IPS DF 4.7 (cell line): ENCODE measurements around the gene CEP170B.

Source experiments
- DNase-seq: peaks from one replicate; pipeline ENCODE4 v3.0.0-alpha.2; 2013; ENCODE audit warnings: low spot score; ENCODE audit errors: extremely low read depth

CEP170B gene

DNA sequence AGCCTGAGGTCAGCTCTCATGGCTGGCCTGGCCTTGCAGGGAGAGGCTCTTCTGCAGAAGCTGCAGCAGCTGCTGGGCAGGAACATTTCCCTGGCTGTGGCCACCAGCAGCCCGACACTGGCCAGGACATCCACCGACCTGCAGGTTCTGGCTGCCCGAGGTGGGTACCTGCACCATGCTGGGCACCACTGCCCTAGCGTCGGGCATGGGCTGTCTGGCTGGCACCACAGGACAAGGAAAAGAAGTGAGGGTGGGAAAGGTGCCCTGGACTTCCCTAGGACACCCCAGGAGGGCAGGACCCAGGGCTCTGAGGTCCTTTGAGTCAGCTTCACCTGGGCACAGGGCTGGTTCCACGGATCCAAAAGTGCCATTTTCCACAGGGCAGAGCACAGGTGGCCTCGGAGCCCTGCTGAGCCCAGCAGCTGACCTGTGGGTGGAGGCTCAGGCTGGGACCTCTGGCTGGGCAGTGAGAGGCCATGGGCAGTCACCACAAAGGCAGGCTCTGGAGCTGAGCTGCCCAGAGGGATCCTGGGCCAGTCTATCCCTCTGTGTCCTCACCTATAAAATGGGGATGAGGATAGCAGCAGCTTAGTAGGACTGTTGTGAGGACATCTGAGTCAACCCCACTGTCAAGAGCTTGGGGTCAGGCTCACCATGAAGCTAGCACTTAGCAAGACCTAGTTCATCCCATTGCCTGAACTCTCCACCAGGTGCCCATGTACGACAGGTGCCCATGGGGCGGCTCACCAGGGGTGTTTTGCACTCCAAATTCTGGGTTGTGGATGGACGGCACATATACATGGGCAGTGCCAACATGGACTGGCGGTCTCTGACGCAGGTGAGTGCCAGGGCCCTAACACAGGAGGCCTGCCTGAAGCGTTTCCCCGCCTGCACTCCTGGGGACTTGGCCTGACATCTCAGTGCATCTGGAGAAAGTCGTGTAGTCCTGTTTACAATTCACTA is 64.5 kb downstream of the CEP170B start:
- no peak for DNase-seq

DNA sequence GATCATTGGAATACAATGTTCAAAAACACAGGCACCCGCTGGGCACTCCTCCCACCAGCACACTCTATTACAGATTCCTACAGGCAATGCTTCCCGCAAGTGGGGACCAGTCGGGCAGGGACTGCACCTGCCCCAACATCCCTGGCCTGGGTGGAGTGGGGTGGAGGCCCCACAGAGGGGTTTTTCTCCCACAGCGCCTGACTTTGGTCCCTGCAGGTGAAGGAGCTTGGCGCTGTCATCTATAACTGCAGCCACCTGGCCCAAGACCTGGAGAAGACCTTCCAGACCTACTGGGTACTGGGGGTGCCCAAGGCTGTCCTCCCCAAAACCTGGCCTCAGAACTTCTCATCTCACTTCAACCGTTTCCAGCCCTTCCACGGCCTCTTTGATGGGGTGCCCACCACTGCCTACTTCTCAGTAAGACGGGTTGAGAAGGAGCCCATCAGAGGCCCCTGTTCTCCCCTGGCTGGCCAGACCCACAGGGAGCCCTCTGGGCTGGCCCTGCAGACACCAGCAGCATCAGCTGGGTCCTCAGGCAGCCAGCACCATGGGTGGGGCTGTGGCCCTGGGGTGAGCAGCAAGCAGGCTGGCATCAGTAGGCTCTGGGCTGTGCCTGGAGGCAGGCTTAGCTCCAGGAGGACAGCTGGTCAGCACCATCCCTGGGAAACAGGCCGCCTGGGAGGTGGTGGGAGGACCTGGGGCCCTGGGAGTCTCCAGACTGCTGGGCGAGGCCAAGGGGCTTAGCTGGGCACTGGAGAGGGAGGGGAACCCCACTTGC is 65.6 kb downstream of the CEP170B start:
- DNase-seq: no peak

DNA sequence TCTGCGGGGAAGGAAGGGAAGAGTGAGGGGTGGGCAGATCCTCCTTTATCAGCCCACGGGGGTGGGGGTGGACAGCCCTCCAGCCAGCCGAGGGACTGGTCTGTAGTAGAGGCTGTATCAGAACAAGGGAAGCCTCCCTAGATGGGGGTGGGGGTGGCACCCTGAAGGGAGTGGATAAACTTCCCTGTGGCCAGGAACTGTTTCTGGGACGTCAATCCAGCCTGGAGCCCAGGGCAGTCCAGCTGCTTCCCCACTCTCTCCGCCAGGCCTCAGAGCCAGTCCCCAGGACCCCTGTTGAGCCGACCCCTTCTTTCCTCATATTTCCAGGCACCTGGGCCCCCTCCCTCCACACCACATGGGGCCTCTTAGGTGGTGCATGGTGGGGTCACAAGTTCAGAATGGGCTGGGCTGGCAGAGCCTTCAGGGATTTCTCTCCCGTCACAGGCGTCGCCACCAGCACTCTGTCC is 66.3 kb downstream of the CEP170B start:
- DNase-seq: no peak

DNA sequence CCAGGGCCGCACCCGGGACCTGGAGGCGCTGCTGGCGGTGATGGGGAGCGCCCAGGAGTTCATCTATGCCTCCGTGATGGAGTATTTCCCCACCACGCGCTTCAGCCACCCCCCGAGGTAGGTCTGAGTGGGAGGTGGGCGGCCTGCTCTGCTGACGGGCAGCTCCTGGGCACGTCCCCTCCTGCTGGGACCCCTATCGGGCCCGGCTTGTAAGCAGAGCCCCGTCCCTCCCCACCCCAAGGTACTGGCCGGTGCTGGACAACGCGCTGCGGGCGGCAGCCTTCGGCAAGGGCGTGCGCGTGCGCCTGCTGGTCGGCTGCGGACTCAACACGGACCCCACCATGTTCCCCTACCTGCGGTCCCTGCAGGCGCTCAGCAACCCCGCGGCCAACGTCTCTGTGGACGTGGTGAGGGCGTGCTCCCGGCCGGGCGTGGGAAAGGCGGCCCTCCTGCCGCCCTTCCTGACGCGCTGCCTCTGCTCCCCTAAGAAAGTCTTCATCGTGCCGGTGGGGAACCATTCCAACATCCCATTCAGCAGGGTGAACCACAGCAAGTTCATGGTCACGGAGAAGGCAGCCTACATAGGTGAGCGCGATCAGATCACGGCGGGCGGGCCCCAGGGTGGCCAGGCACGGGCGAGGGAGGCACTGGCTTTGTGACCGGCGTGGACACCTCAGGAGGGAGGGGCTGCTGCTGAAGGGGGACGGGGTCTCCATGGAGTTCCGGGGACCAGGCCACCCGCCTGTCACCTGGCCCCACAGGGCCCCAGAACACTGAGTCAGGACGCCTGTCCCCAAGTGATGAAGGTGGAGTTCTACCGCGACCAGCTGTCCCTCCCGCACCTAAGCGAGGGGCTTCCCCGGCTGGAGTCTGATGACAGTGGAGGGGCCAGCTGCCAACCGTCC is 67.0 kb downstream of the CEP170B start:
- DNase-seq: no peak

DNA sequence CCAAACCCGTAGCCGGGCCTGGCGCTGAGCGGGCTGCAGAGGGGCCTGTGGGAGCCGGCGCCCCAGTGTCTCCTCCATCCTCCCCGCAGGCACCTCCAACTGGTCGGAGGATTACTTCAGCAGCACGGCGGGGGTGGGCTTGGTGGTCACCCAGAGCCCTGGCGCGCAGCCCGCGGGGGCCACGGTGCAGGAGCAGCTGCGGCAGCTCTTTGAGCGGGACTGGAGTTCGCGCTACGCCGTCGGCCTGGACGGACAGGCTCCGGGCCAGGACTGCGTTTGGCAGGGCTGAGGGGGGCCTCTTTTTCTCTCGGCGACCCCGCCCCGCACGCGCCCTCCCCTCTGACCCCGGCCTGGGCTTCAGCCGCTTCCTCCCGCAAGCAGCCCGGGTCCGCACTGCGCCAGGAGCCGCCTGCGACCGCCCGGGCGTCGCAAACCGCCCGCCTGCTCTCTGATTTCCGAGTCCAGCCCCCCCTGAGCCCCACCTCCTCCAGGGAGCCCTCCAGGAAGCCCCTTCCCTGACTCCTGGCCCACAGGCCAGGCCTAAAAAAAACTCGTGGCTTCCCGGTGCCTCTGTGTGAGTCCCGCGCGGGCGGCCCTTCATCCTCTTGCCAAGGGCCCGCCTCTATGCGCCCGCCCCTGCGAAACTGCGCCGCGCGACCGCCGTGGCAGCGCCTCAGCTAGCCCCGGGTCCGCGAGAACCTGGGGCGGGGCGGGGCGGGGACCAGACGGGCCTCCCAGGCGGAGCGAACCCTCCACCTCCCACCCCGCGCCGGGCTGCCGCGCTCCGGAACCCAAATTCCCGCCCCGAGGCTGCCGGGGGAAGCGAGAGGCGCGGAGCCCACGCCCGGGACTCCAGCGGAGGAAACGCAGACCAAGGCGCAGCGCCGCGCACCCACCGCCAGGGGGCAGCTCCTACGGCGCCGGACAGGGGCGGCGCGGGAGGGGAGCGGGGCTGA is 67.9 kb downstream of the CEP170B start:
- DNase-seq: peak; percentile 36

DNA sequence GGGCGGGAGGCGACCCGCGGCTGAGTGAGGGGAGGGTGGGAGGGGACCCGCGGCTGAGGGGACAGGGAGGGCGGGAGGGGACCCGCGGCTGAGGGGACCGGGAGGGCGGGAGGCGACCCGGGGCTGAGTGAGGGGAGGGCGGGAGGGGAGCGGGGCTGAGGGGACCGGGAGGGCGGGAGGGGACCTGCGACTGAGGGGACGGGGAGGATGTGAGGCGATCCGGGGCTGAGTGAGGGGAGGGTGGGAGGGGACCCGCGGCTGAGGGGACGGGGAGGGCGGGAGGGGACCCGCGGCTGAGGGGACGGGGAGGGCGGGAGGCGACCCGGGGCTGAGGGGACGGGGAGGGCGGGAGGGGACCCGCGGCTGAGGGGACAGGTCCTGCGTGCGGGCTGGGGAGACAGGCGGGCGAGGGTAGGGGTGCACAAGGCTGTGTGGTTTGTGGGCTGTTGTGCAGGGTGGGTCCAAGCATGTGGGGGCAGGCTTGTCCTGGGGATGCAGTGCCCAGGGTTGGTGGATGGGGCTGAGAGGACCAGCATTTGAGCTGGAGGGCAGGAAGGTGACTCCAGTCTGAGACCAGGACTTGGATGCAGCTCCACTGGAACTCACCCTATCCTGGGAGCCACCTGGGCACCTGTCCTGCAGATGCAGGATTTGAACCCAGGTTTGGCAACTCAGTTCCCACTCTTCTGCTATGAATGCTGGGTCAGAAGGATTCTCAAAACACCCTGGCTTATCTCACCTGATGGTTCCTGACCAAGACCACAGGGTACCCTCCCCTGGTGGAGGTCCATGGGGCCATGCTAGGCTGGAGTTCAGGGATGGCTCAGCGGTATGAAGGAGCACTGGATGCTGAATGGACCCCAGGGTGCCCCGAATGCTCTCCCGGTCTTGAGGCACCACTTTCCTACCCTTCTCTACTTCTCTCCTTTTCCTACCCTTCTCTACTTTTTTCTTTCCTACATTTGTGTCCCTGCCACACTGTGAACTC is 69.0 kb downstream of the CEP170B start:
- DNase-seq: no peak

DNA sequence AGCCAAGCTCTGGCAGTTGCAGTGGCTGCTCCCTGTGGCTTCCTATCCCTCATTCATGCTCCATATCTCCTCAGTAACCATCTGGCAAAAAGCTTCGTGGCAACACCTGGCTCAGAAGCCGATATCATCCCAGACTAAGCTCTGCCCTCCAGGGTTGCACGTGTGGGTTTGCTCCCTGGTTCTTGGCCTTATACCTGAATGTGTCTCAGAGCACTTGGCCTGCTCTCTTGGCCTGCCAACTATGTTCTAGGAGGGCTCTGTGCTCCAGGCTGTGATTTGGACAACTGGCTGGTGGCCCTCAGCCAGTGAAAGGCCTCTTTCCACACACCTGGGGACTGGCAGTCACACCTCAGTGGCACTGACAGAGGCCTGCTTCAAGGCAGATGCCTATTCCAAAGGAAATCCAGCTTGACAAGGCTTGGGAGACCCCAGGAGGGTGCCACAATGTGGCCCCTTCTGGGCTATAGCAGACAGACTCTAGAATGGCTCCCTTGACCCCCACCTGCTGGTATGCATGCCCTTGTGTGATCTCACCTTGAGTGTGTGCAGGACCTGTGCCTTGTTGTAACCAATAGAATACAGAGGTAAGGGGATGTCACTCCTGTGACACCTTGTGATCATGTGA is 70.1 kb downstream of the CEP170B start:
- no peak for DNase-seq

DNA sequence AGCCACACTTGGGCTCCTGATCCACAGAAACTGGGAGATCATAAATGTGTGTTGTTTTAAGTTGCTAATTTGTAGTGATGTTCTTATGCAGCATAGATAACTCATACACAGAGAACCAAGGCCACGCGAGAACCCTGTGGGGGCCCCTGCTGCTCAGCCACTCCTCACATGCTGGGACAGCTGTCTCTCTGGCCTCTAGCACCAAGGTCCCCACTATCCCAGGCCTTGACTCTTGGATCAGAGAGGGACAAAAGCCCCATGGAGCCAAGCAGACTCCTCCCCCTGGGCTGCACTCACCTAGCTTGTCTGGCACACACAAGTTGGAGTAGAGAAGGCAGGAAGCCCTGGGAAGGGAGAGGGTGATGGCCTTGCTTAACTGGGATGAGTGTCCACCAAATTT is 70.9 kb downstream of the CEP170B start:
- DNase-seq: no peak

DNA sequence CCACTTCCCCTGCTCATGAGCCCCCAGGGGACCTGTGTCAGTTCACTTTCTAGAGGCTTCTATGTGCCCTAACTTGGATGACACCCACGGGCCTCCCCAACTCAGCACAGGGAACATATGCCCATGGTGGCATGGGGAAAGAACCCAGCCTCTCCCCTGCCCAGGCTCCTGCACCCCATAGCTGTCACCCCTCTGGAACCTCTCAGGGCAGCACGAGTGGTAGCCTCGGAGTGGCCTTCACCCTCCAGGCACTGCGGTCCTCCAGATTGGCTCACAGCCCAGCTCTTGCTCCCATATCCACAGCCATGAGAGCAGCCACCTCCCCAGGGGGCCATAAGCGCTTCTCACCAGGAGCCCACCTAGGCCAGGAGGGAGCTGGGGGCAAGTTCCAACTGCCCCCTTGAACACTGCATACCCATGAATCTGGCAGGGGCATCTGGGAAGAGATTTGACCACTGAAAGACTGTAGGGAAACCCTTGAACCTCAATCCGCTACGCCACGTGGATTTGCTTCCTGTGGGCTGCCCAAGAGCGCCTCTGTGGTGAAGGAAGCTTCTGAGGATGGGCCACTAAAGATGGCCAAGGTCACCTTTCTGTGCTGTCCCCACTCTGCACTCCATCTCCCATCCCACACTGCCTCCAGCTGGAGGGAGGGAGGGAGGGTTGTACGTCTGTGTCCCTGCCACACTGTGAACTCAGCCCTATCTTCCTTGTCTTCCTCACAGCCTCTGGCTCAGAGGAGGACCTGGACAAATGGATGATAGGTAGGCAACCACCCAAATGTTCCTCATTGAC is 71.5 kb downstream of the CEP170B start:
- no peak for DNase-seq

DNA sequence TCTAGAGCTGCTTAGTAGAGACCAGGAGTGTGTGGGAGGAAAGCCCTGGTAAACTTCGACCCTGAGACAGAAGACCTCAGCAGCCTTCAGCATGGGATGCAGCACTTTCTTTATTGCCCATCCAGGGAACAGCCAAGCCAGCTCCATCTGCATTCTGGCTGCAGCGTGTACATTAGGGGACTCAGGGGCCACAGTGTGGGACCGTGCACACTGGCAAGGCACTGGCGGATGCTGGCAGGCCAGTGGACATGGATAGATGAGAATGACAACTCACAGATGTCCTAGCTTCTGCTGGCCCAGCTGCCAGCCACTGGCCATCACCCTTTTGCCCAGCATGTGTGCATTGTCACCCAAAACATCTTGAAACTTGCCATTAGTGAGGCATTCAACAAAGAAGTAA is 72.1 kb downstream of the CEP170B start:
- DNase-seq: no peak

DNA sequence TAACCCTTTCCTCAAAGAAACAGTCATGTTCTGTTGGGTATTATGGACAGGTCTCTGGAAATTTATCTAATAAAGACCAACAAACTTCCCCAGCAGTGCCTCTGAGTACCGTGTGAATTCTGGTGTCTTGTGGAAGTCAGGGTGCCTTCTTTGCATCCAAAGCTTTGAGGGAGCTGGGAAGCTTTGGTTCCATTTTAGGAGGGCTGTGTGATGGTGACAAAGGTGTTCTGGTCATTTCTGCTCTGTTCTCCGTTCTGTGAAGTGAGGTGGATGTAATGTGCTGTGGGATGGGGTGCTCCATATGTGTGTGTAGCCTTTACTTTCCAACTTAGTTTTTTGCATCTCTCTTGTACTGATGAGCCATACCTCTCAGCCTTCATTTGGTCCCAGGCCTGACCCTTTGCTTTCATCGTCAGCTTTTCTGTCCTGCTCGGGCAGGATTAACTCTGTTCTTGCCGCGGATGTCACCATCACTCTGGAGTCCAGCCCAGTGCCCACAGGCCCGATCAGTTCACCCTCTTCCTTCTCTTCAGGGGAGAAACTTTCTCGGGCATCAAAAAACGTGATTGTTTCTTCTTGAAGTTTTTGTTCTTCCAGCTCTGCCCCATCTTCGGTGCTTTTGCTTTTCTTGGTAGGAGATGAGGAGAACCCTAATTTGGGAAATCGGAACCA is 72.8 kb downstream of the CEP170B start:
- no peak for DNase-seq

DNA sequence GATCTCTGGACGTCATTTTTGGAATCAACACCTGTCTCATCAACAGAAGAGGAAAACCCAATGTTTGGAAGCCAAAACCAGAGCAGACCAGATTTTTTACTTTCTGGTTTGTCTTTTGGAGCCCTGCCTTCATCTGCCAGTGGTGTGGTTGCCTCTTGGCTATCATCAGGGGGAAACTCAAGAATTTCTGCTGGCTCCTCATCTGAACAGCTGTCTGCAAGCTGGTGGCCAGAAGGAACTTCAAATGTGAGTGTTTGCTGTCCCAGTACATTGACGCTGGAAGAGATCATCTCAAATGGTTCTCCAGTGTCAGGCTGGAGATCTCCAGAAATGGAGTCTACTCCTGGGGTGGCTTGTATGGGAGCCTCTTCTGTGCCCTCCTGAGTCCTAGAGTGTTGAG is 73.4 kb downstream of the CEP170B start:
- DNase-seq: no peak

DNA sequence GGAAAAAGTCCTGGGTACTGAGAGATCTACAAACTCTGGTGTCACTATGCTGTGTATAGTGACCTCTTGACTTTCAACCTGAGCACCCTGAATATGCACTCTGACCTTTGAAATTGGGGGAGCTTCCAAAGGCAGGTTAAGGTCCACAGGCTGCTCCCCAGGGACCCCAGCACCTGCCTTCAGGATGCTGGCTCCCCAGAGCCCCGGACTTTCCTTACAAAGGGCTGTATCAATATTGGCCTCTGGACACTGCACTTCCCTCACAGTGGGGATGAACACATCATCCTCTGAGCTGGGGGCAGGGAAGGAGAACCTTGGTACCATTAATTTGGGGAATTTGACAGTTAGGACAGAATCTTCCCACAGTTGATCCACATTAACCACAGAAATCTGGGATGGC is 73.9 kb downstream of the CEP170B start:
- no peak for DNase-seq

DNA sequence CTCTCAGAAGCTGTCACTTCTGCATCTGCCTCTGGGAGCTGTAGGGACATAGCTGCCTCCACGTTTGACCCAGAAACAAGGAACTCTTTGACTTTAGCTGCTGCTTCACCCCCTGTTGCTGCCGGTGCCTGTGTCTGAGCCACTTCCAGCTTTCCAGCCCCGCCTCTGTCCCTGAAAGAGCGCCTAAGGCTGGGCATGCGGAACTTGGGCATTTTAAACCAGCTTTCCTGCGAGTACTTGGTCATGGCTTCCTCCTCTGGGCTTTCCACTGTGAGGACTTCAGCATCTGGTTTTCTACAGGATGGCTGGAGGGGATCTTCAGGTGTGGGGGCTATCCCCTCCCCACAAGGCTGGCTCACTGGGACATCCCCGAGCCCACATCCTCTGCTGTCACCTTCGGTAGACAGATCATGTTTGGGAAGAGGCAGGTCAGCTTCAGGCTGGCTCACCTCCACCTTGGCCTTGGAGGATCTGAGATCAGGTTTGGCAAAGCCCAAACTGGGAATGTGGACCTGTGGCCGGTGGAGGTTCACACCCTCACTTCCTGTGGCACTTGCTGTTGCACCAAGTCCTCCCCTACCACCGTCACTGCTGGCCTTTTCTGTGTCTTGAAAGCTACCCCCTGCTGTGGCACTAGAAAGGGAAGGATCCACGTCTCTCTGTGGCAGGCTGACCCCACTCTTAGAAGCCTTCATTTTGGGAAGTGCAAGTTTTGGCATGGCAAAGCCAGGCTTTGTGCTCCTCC is 74.8 kb downstream of the CEP170B start:
- no peak for DNase-seq

DNA sequence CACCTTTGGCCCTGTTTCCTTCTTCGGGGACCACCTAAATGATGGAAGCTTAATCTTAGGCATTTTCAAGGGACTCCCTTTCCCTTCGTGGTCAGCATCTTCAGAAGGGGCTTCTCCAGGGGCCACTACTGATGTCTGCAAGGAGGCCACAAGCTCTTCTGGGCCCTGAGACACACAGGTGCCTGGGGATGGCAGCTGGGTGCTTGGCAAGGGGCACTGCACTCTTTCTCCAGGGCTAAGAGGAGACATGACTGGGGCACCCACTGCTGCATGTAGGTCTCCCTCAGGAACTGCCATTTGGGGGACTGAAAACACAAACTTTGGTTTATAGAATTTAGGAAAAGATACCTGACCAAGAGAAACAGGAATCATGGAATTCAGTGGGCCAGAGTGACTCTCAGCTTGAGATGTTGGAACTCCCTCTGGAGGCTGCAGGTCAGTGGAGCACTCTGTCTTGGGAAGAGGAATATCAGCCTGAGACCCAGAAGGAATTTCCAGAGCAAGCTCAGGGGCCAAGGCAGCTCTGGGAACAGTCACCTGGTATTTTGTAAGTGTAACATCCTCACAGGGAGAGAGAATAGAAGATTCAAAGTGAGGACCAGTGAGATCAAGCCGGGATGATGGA is 75.6 kb downstream of the CEP170B start:
- DNase-seq: no peak
